DMS153 (cell line): Measurements from ENCODE around the gene PSG1.
"Not testable (repeated sequence)": the region's sequence is repeated elsewhere in the genome, so short reads cannot be mapped to it uniquely, and the experiment has no call there.

Experiments used
- DNase-seq: peaks from one replicate; lab custom pipeline; 2025; lab: John Stamatoyannopoulos, UW

PSG1 gene

GRCh38 chr19:42879613-42880012 is at the start of gene PSG1:
Gene PSG1 (minus strand): TSS chr19:42879713. CDS start chr19:42879581, 132 bp downstream.
- no peak for DNase-seq

- no peak for DNase-seq
Measured at GRCh38 chr19:42928896-42929295, 49.4 kb upstream of the PSG1 start.

- no peak for DNase-seq
Measured at GRCh38 chr19:42926781-42927180, 47.3 kb upstream of the PSG1 start.

GRCh38 chr19:42923106-42923505 is 43.6 kb upstream of the PSG1 start:
- not testable (repeated sequence) for DNase-seq

DNA sequence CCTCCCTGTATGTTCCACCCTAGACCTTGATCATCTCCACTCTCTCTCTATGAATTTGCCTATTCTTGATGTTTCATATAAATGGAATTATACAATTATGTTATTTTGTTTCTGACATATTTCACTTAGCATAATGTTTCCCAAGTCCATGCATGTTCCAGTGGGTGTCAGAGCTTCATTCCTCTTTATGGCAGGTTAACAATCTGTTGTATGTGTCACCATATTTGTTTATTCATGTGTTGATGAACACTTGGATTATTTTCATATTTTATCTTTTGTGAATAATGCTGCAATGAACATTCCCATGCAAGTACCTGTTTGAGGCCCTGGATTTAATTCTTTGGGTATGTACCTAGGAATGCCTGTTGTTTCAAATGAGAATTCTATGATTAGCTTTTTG is 41.5 kb upstream of the PSG1 start:
- not testable (repeated sequence) for DNase-seq

- no peak for DNase-seq
Measured at GRCh38 chr19:42919757-42920079, 40.2 kb upstream of the PSG1 start.

DNA sequence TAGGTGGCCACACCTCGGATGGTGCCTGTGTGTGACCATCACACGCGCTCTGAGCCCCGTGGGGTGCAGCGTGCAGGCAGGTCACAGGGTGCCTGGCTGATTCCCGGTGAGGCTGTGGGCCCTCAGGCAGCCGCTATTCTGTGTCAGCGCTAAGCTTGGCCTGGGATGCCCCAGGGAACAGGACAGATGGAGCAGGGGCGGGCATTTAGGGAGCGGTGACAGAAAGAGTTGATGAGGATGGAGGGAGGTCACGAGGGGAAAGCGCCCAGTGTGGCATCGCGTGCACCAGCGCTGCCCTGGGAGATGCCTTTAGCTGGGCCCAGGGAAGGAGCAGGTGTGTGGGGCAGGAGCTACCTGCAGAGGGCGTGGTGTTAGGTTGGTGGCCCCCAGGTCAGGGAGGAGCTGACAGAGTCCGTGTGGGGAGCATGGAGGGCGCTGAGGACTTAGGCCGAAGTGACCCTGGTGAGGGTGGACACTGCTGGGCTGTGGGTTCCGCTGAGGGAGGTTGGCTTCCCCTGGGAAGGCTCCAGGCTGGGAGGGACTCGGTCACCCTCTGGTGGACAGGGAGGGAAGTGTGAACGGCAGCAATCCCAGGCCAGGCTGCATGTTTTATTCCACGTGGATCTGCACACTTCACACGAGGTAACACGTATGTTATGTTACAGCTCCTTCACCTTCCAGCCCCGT is 39.7 kb upstream of the PSG1 start:
- DNase-seq = not testable (repeated sequence)

- not testable (repeated sequence) for DNase-seq
Measured at GRCh38 chr19:42918377-42919069, 39.0 kb upstream of the PSG1 start.

DNA sequence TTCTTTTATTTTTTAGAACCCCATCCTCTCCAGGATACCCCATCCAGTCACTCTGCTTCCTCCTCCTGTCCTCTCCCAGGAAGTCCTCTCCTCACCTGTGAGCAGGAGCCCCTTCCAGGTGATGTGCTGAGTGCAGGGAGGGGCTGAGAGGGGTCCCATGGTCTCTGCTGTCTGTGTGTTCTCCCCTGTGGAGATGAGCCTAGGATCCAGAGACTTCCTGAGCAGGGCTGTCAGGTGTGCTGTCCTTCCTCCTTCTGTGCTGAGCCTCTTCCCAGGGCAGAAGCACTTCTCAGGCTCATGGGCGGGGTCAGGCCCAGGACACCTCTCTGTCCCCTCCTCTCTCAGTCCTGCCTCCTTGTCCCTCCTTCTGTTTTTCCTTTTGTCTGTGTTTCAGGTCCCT is 38.1 kb upstream of the PSG1 start, which contains the start of gene PSG6:
TSS of gene PSG6 (minus strand) at position 261 of the 400 bp plus-strand sequence. CDS start at position 159, 102 bp downstream.
- DNase-seq = not testable (repeated sequence)

DNA sequence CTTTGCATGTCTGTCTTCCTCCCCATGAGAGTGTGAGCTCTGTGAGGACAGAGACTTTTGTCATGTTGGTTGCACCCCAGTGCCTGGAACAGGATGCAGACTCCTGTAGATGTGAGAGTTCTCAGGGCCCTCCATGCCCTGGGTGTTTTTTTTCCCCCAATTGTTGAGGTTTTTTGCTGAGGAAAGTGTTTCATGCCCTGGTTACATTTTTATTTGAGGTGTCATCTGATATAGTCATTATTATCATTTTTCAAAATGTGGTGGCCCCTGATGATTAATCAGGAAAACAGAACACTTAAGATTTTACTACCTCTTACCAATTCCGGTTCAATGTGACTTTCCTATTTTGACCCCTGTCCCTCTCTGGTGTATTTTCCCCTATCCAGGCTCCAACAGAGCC is 37.4 kb upstream of the PSG1 start:
- not testable (repeated sequence) for DNase-seq

DNA sequence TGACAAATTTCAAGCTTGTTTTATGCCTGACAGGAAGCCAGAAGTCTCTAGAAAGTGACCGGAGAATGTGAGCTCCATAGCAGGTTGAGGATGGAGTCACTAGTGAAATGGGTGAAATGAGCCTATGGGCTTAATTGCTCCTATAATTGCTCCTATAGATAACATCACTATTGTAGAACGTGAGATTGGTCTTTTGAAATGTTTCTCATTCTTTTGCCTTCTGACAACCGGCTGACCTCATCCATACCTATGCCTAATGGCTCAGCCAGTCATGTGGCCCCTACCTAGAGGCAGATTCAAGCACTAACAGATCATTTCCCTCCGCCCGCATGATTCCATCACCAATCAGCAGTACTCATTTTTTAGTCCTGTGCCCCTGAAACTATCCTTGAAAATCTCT is 34.0 kb upstream of the PSG1 start:
- DNase-seq = not testable (repeated sequence)

DNA sequence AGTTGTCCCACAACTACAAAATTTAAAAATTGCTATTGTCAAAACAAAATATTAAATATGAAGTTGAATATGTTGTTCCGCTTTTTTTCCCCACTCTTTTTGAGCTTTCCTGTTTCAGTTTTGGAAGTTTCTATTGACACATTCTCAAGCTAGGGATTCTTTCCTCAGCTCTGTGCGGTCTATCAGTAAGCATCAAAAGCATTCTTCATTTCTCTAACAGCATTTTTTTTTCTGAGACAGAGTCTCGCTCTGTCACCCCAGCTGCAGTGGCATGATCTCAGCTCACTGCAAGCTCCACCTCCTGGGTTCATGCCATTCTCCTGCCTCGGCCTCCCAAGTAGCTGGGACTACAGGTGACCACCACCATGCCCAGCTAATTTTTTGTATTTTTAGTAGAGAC is 33.4 kb upstream of the PSG1 start:
- DNase-seq = not testable (repeated sequence)

DNA sequence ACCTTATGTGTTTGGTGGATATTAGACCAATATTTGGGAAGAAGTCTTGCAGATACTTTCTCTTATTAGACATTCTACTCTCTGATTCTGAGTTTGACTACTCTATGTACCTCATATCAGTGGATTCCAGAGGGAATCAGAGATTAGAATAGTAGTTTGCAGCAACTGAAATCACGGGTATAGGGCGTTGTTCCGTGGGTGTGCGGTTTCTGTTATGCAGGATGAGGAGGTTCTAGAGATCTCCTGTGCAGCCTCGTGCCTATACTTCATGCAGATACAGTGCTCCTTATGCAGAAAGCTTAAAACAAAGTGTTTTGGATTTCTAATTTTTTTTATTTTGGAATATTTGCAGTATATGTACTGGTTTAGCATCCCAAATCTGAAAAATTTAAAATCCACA is 32.2 kb upstream of the PSG1 start:
- DNase-seq = not testable (repeated sequence)

DNA sequence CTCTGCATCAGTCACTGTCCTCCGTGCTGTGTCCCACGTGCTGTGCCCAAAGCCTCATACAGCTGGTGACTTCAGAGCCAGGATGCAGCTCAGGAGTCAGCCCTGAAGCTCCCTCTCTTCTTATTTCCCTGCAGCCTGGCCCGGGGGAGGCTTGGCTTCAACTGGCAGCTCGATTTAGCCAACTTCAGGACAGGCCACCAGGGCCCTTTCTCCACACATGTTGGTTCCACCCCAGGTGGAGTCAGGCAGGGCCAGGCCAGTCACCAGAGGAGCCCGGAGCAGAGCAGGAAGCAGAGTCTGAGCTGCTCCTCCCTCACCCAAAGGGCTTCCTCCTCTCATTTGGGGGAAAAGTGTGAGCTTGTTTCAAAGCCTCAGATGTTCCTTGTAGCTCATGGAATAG is 26.6 kb upstream of the PSG1 start:
- DNase-seq = not testable (repeated sequence)

GRCh38 chr19:42900561-42900960 is 21.0 kb upstream of the PSG1 start:
- not testable (repeated sequence) for DNase-seq

DNA sequence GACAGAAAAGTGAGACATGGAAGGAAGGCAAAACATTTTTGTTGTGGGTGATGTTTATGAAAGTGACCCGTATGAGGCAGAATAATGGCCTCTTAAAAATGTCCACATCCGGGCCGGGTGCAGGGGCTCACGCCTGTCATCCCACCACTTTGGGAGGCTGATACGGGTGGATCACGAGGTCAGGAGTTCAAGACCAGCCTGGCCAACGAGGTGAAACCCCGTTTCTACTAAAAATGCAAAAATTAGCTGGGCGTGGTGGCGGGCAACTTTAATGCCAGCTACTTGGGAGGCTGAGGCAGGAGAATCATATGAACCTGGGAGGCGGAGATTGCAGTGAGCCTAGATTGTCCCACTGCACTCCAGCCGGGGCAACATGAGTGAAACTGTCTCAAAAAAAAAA is 20.2 kb upstream of the PSG1 start:
- not testable (repeated sequence) for DNase-seq

- DNase-seq = not testable (repeated sequence)
Measured at GRCh38 chr19:42899110-42899509, 19.6 kb upstream of the PSG1 start.

DNA sequence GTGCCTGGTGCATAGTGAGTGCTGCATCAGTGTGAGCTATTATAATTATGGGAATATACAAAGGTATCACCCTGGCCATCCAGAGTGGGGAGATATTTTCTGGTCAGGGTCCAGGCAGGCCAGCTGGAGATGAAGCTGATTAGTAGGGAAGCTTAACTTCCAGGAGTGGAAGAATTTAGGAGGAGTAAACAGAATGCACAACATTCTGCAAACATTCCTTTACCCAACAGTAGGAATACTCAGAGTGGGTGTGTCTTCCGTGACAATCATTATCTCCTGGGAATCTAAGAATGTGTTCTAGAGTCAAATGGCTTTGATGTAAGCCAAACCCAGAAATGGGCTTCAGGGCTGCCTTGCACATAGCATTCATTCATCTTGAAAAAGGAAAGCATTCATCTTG is 19.1 kb upstream of the PSG1 start:
- not testable (repeated sequence) for DNase-seq

GRCh38 chr19:42897729-42898128 is 18.2 kb upstream of the PSG1 start:
- DNase-seq = not testable (repeated sequence)

GRCh38 chr19:42890446-42890845 is 10.9 kb upstream of the PSG1 start:
- DNase-seq = not testable (repeated sequence)

GRCh38 chr19:42887876-42888445 is 8.4 kb upstream of the PSG1 start:
- DNase-seq = not testable (repeated sequence)

DNA sequence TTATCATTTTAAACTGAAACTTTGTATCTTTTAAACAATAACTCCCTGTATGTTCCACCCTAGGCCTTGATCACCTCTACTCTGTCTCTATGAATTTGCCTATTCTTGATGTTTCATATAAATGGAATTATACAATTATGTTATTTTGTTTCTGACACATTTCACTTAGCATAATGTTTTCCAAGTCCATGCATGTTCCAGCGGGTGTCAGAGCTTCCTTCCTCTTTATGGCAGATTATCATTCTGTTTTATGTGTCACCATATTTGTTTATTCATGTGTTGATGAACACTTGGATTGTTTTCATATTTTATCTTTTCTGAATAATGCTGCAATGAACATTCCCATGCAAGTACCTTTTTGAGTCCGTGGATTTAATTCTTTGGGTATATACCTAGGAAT is 3.2 kb upstream of the PSG1 start:
- DNase-seq = not testable (repeated sequence)

GRCh38 chr19:42882010-42882409 is 2.5 kb upstream of the PSG1 start:
- DNase-seq = not testable (repeated sequence)
